Heart left ventricle (tissue), 16 donors: Measurements from ENCODE around the gene LKAAEAR1. TPM values are rescaled to one million over a fixed set of nuclear protein-coding genes. Genes with fewer than 3 reads are reported as not detected.

ENCODE experiments used
- ATAC-seq, 4 donors: fragments of 200-7000 bp; cut with Tn5 transposase; one replicate each; pipeline ENCODE4 v1.9.1; 2020 to 2022; ENCODE audit warnings: moderate library complexity in 4 of 4, mild to moderate bottlenecking in 3 of 4, moderate number of reproducible peaks in 1 of 4
- DNase-seq, 5 donors: peaks; one replicate each; pipeline ENCODE4 v3.0.0-alpha.2; 2020
- H3K27ac ChIP-seq, 12 donors: fragments of 200-600 bp; sonication (generic) in 4 of 12; one replicate each; pipeline versions ENCODE4 v1.5.0 to v1.8.0; 2016 to 2022; ENCODE audit warnings: mild to moderate bottlenecking in 2 of 12
- H3K27me3 ChIP-seq, 9 donors: fragments of 200-600 bp; sonication (generic) in 2 of 9; one replicate each; pipeline versions ENCODE4 v1.5.1 to v1.8.0; 2016 to 2022; ENCODE audit warnings: mild to moderate bottlenecking in 3 of 9
- H3K36me3 ChIP-seq, 9 donors: fragments of 200-600 bp; sonication (generic) in 2 of 9; one replicate each; pipeline versions ENCODE4 v1.5.0 to v1.8.0; 2018 to 2022; ENCODE audit warnings: mild to moderate bottlenecking in 2 of 9
- H3K4me1 ChIP-seq, 12 donors: fragments of 200-600 bp; sonication (generic) in 4 of 12; one replicate each; pipeline versions ENCODE4 v1.5.0 to v1.8.0; 2016 to 2022; ENCODE audit warnings: mild to moderate bottlenecking in 3 of 12
- H3K4me3 ChIP-seq, 12 donors: fragments of 200-600 bp; sonication (generic) in 4 of 12; one replicate each; pipeline versions ENCODE4 v1.5.0 to v1.8.0; 2017 to 2022; ENCODE audit warnings: mild to moderate bottlenecking in 9 of 12, moderate library complexity in 4 of 12
- H3K9me3 ChIP-seq, 12 donors: fragments of 200-600 bp; sonication (generic) in 4 of 12; one replicate each; pipeline versions ENCODE4 v1.5.0 to v1.8.0; 2016 to 2022; ENCODE audit warnings: mild to moderate bottlenecking in 1 of 12
- CTCF ChIP-seq, 12 donors: fragments of 200-600 bp; sonication (generic) in 4 of 12; IDR thresholded peaks; one replicate each; pipeline versions ENCODE4 v1.5.0 to v1.8.0; 2018 to 2022; ENCODE audit warnings: antibody characterized with exemption in 12 of 12, mild to moderate bottlenecking in 5 of 12
- POLR2A ChIP-seq, 2 donors: fragments of 450-650 bp; IDR thresholded peaks; one replicate each; pipeline ENCODE4 v1.6.1; 2017; ENCODE audit warnings: antibody characterized with exemption in 2 of 2, mild to moderate bottlenecking in 2 of 2, moderate library complexity in 2 of 2
- WGBS, 4 donors: extraction: QIAGEN DNeasy Blood & Tissue Kit in 2 of 4; methylation state at CpG; one replicate each; pipeline versions ENCODE4 v1.1.5 to v1.1.7; 2013 to 2018; 5-methylcytosine and 5-hydroxymethylcytosine counted together
- intact Hi-C, 10 donors: fragments of 100-400 bp; cut with DNase I; formaldehyde crosslinking; loops; one replicate each; pipeline versions ENCODE4 v1.11.1 to v1.14.2; 2022
- polyA plus RNA-seq, 2 donors: library from polyadenylated mRNA; stranded (reverse); fragments of 200-250 nt; gene quantifications; one replicate each; pipeline ENCODE4 v1.2.3, GENCODE V29; 2013
- total RNA-seq, 9 donors: library from RNA; depleted of rRNA in 2 of 9; stranded (reverse); fragments of >200 nt in 2 of 9; fragmentation: NEBNext Ultra II Directional in 3 of 9; extraction: Animal tissue kit (Norgen Biotek cat#: 25700) in 3 of 9; gene quantifications; one replicate each; pipeline versions ENCODE4 v1.1.0 to v1.2.4, GENCODE V29; 2016 to 2023
- donor health status: ischemic (EF 13 %, LVEDD 7.1; RV severe dilation, severe dysfunction).
- donor health status: healthy with polysubstance abuse.
- donor health status: DM: no; HTN: yes; CAD: no.
- donor health status: DM: no; HTN: no; CAD: no.
- donor health status: ischemic (EF 25% LVEDD 6.9; RV normal size, moderate dysfunction).
- donor health status: ischemic (EF 25% LVEDD 5.7; RV mildly dilated, moderate dysfunction).
- donor health status: healthy.
- donor health status: DM: yes; HTN: yes; CAD: no.
- donor health status: ischemic (EF 35%, LVEDD 5.7; RV mildly dilated, moderate dysfunction).
- donor health status: nonischemic (EF 11% LVEDD 7.7; RV severe dilation, severe dysfunction).
- donor health status: DM: yes; HTN: yes; CAD: no.
- donor health status: PGD.
- donor health status: ischemic (EF 29% LVEDD 5.4; RV normal size, mild dysfunction).
- donor health status: nonischemic (EF 23%, LVEDD 6.1; RV moderate dilation, normal function).

LKAAEAR1 gene
- total and polyA plus RNA-seq, 11 donors: not detected

DNA sequence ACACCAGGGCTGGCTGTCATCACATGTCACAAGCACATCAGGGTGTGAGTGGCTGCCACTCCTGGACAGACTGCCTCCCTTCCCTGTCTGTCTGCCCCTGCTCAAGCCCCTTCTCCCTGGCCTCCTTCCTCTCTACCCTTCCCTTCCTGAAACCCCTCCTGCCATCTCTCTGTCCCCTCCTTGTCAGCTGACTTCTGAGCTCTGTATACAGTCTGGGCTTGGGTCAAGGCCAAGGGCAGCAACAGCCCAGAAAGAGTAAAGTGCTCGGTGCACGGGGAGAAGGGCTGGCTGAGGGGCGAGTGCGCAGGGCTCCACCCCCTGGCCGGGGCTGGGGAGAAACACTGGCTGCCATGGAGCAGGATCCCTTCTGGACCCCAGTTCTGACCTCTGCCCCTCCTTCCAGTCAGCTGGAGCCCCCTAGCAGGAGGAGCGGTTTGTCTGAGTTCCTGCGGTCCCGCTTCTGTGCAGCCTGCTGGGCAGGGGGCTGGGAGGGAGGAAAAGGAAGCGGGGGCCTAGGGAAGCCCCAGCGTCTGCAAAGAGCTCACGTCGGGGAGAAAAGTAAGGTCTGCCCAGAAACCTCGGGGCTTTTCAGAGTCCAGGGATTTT is 2.0 kb downstream of the LKAAEAR1 start:
- H3K27me3 ChIP-seq: peaks cover 3 to 24% (median 17%) of the 10 kb centered on the region in 9 donors
- no peak for TF ChIP-seq POLR2A (IDR thresholded peaks at IDR 0.05)
- intact Hi-C loops: loop anchor here in 5 of 10 donors (2.0 to 5.0 kb wide), 4 partner anchors 39 to 175 kb away; partner anchors contain the start of gene PCMTD2 (in 1 of the 5)
- peaks cover 2 to 55% (median 29%) of the 10 kb centered on the region in 12 donors for H3K4me1 ChIP-seq
- no peak overlapping the region for H3K27ac ChIP-seq
- H3K9me3 ChIP-seq: no peaks in the 10 kb centered on the region
- peak overlapping the region in 1 of 12 donors; percentile 19 for H3K4me3 ChIP-seq
- no peak for DNase-seq
- no peaks in the 10 kb centered on the region for H3K36me3 ChIP-seq
- 16 to 26% (median 20%) methylated on average over 13 of the region's 13 CpGs for WGBS, 4 donors
- ATAC-seq: no peak

GRCh38 chr20:64081624-64081964 is 2.6 kb downstream of the LKAAEAR1 start:
- Histone ChIP-seq H3K27me3 (peaks cover 3 to 24% (median 17%) of the 10 kb centered on the region in 9 donors), H3K36me3 (no peaks in the 10 kb centered on the region), H3K4me3 (no peak overlapping the region), H3K27ac (no peak overlapping the region), H3K9me3 (no peaks in the 10 kb centered on the region), H3K4me1 (peaks cover 2 to 57% (median 29%) of the 10 kb centered on the region in 12 donors)
- WGBS, 4 donors: 89 to 96% (median 94%) methylated on average over 6 of the region's 6 CpGs
- TF ChIP-seq POLR2A (IDR thresholded peaks at IDR 0.05): no peak
- no peak for TF ChIP-seq CTCF (IDR thresholded peaks at IDR 0.05)
- DNase-seq (no peak), ATAC-seq (no peak)
- intact Hi-C loops: loop anchor here in 4 of 10 donors (2.0 to 5.0 kb wide), 3 partner anchors 39 to 176 kb away; partner anchors contain the start of gene PCMTD2 (in 1 of the 4)

DNA sequence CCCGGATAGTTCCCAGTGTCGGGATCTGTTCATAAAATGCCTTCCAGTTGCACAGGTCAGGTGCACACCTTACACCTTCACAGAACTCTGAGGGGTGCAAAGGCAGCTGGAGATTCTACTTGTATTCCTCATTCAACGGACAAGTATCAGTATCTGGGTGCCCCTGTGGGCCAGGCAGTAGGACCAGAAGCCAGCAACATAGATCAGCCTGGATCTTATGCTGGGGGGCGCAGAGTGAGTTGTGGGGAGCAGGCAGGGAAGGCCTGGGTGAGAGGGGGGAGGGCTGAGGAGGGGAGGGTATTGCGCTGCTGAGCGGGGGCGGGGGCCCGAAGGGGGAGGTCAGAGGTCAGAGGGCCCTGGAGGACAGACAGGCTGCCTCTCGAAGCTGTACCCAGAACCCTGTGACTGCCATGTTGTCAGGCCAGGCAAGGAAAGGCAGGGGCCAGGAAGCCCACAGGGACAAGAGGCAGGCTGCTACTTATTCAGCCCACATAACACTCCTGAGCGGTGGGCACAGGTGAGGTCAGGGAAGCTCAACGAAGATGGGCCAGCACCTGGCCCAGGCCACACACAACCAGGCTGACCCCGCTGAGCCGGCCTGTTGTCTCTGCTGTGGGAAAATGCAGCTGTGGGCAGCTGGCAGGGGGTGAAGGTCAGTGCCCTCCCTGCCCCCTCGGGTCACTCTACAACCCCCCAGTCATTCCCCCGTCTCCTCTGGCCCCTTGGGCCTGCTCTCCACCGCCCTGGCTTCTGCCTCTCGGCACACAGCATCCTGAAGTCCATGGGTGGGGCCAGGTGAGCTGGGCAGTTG is 3.2 kb downstream of the LKAAEAR1 start:
- peaks cover 3 to 24% (median 17%) of the 10 kb centered on the region in 9 donors for H3K27me3 ChIP-seq
- 80 to 87% (median 84%) methylated on average over 17 of the region's 17 CpGs for WGBS, 4 donors
- no peaks in the 10 kb centered on the region for H3K9me3 ChIP-seq
- ATAC-seq (no peak), DNase-seq (no peak)
- peaks cover 2 to 63% (median 29%) of the 10 kb centered on the region in 12 donors for H3K4me1 ChIP-seq
- peaks cover 0 to 5% (median 0%) of the 10 kb centered on the region in 9 donors for H3K36me3 ChIP-seq
- peak overlapping the region in 6 of 12 donors; percentile 49 to 93 (median 76) for H3K4me3 ChIP-seq
- intact Hi-C loops: loop anchor here in 4 of 10 donors (2.0 to 5.0 kb wide), 3 partner anchors 40 to 176 kb away; partner anchors contain the start of gene PCMTD2 (in 1 of the 4)
- H3K27ac ChIP-seq: peak overlapping the region in 6 of 12 donors; percentile 74 to 91 (median 80)
- TF ChIP-seq POLR2A (IDR thresholded peaks at IDR 0.05) (no peak), CTCF (IDR thresholded peaks at IDR 0.05) (no peak)

- Histone ChIP-seq H3K27ac (peak within 1 kb of the TSS; percentile 65 to 95 (median 86)), H3K4me1 (peaks cover 2 to 63% (median 29%) of the 10 kb centered on the region in 12 donors), H3K4me3 (peak within 1 kb of the TSS; percentile 37 to 93 (median 82)), H3K9me3 (no peaks in the 10 kb centered on the region), H3K27me3 (peaks cover 3 to 18% (median 14%) of the 10 kb centered on the region in 9 donors), H3K36me3 (peaks cover 0 to 12% (median 0%) of the 10 kb centered on the region in 9 donors)
- intact Hi-C loops: loop anchor here in 4 of 10 donors (2.0 to 5.0 kb wide), 3 partner anchors 41 to 177 kb away; partner anchors contain the start of gene PCMTD2 (in 1 of the 4)
- DNase-seq (no peak), ATAC-seq (peak in 3 of 4 donors; percentile 9 to 15 (median 13))
- WGBS, 4 donors: 4 to 22% (median 8%) methylated on average over 8 to 62 of the region's 62 CpGs
- no peak for TF ChIP-seq CTCF (IDR thresholded peaks at IDR 0.05)
- no peak for TF ChIP-seq POLR2A (IDR thresholded peaks at IDR 0.05)
Measured at GRCh38 chr20:64080013-64080812, 4.0 kb downstream of the LKAAEAR1 start, which contains the start of gene OPRL1. Gene OPRL1 (plus strand): TSS chr20:64080082. CDS start chr20:64092721, 12,639 bp downstream.
